GM23338 (cell line): ENCODE measurements around the gene ALG14. TPM values are rescaled to one million over a fixed set of nuclear protein-coding genes. Genes with fewer than 3 reads are reported as not detected.

ENCODE experiments used
- ATAC-seq: fragments of 200-7000 bp; cut with Tn5 transposase; 3 replicates; pipeline ENCODE4 v1.9.1; 2020
- DNase-seq: peaks from one replicate; pipeline ENCODE4 v3.0.0-alpha.2; 2015; ENCODE audit warnings: low spot score
- H2AFZ ChIP-seq: fragments of 200-600 bp; sonication (generic); 2 replicates; pipeline ENCODE4 v1.8.0; 2016; ENCODE audit warnings: antibody characterized with exemption, mild to moderate bottlenecking, moderate library complexity
- H3F3A ChIP-seq: fragments of 200-600 bp; sonication (generic); replicated peaks from 2 replicates; pipeline ENCODE4 v1.8.0; 2017; ENCODE audit warnings: antibody characterized with exemption, mixed run types, low read depth
- H3K27ac ChIP-seq: fragments of 200-600 bp; sonication (generic); 2 replicates; pipeline ENCODE4 v1.6.1; 2016; ENCODE audit warnings: low read depth
- H3K27me3 ChIP-seq: fragments of 200-600 bp; sonication (generic); 2 replicates; pipeline ENCODE4 v1.8.0; 2016; ENCODE audit warnings: mild to moderate bottlenecking, mixed run types, moderate library complexity; ENCODE audit not compliant: insufficient read depth
- H3K36me3 ChIP-seq: fragments of 200-600 bp; sonication (generic); 2 replicates; pipeline ENCODE4 v1.8.0; 2016; ENCODE audit warnings: mild to moderate bottlenecking; ENCODE audit not compliant: insufficient read depth
- H3K4me1 ChIP-seq: fragments of 200-600 bp; sonication (generic); 2 replicates; pipeline ENCODE4 v1.8.0; 2016; ENCODE audit warnings: mild to moderate bottlenecking, moderate library complexity; ENCODE audit not compliant: insufficient read depth
- H3K4me2 ChIP-seq: fragments of 200-600 bp; sonication (generic); 2 replicates; pipeline ENCODE4 v1.7.1; 2017; ENCODE audit warnings: mixed run types
- H3K4me3 ChIP-seq: fragments of 200-600 bp; sonication (generic); 2 replicates; pipeline ENCODE4 v1.6.1; 2016; ENCODE audit warnings: mixed run types
- H3K79me2 ChIP-seq: fragments of 200-600 bp; sonication (generic); replicated peaks from 2 replicates; pipeline ENCODE4 v1.8.0; 2017; ENCODE audit warnings: mild to moderate bottlenecking; ENCODE audit not compliant: insufficient read depth
- H3K9me2 ChIP-seq: fragments of 200-600 bp; sonication (generic); 2 replicates; pipeline ENCODE4 v1.8.0; 2017; ENCODE audit not compliant: insufficient read depth
- H4K20me1 ChIP-seq: fragments of 200-600 bp; sonication (generic); replicated peaks from 2 replicates; pipeline ENCODE4 v1.8.0; 2017; ENCODE audit warnings: mild to moderate bottlenecking; ENCODE audit not compliant: insufficient read depth
- H3K27ac Mint-ChIP-seq: 2 replicates; pipeline ENCODE4 v1.8.0; 2020; ENCODE audit warnings: inconsistent platforms, mild to moderate bottlenecking, moderate library complexity, mixed read lengths
- H3K27me3 Mint-ChIP-seq: 3 replicates; pipeline ENCODE4 v1.8.0; 2022; ENCODE audit warnings: low read depth, mild to moderate bottlenecking, moderate library complexity, mixed read lengths, inconsistent platforms; ENCODE audit not compliant: insufficient read depth, poor library complexity
- H3K36me3 Mint-ChIP-seq: 3 replicates; pipeline ENCODE4 v1.8.0; 2021; ENCODE audit warnings: low read depth, mild to moderate bottlenecking, inconsistent platforms, moderate library complexity, mixed read lengths
- H3K4me1 Mint-ChIP-seq: 3 replicates; pipeline ENCODE4 v1.8.0; 2020; ENCODE audit warnings: mild to moderate bottlenecking, inconsistent platforms, mixed read lengths
- H3K4me3 Mint-ChIP-seq: 3 replicates; pipeline ENCODE4 v1.8.0; 2021; ENCODE audit warnings: moderate library complexity, mild to moderate bottlenecking, inconsistent platforms, mixed read lengths
- H3K9me3 Mint-ChIP-seq: 3 replicates; pipeline ENCODE4 v1.8.0; 2020; ENCODE audit warnings: moderate library complexity, mild to moderate bottlenecking, inconsistent platforms, mixed read lengths
- CREB1 ChIP-seq: fragments of 250-450 bp; sonication (Bioruptor Pico); IDR thresholded peaks from 2 replicates; pipeline ENCODE4 v1.5.0; 2020; ENCODE audit warnings: low read depth, mild to moderate bottlenecking, moderate library complexity
- EZH2 ChIP-seq: fragments of 200-600 bp; sonication (generic); IDR thresholded peaks from one replicate; pipeline ENCODE4 v1.8.0; 2017; ENCODE audit warnings: antibody characterized with exemption, mild to moderate bottlenecking, low read depth; ENCODE audit not compliant: unreplicated experiment
- JUNB ChIP-seq: IDR thresholded peaks from one replicate; pipeline ENCODE4 v1.6.1; 2016; ENCODE audit warnings: antibody characterized with exemption; ENCODE audit not compliant: unreplicated experiment
- NANOG ChIP-seq: IDR thresholded peaks from 2 replicates; pipeline ENCODE4 v1.6.1; 2016; ENCODE audit warnings: antibody characterized with exemption, borderline replicate concordance
- POLR2AphosphoS5 ChIP-seq: IDR thresholded peaks from 2 replicates; pipeline ENCODE4 v1.6.1; 2016; ENCODE audit warnings: antibody characterized with exemption, low read depth
- STAT1 ChIP-seq: IDR thresholded peaks from one replicate; pipeline ENCODE4 v1.6.1; 2016; ENCODE audit warnings: antibody characterized with exemption; ENCODE audit not compliant: unreplicated experiment
- ZNF462 ChIP-seq: fragments of 250-450 bp; sonication (Bioruptor Pico); IDR thresholded peaks from 2 replicates; pipeline ENCODE4 v1.5.0; 2020; ENCODE audit warnings: mild to moderate bottlenecking, moderate library complexity
- polyA plus RNA-seq: library from polyadenylated mRNA; unstranded; fragments of >200 nt; fragmentation: Nextera tagmentation; extraction: Ambion mirVana; gene quantifications from 2 replicates; pipeline ENCODE4 v1.2.1, GENCODE V29; 2016
- total RNA-seq: library from RNA; depleted of rRNA; stranded (reverse); fragments of >200 nt; shearing (Covaris generic); gene quantifications from 2 replicates; pipeline ENCODE4 v1.2.3, GENCODE V29; 2014

The ALG14 gene
- total and polyA plus RNA-seq, 2 experiments from 2014 or later: 0.42 to 2.8 TPM

- no peak for TF ChIP-seq ZNF462
These were observed 68.7 kb downstream of the ALG14 start (continued) for GRCh38 chr1:95004013-95004412.

- Mint-ChIP-seq H3K27ac (no peak overlapping the region), H3K4me1 (peaks cover 24% of the 10 kb centered on the region), H3K27me3 (peaks cover 1% of the 10 kb centered on the region), H3K4me3 (no peak overlapping the region), H3K36me3 (no peaks in the 10 kb centered on the region), H3K9me3 (no peaks in the 10 kb centered on the region)
- H3K27me3 ChIP-seq: no peaks in the 10 kb centered on the region
- no peaks in the 10 kb centered on the region for H3K36me3 ChIP-seq
- DNase-seq: no peak
- no peak overlapping the region for H3K27ac ChIP-seq
- H3K9me2 ChIP-seq: no peaks in the 10 kb centered on the region
- no peak overlapping the region for H3K4me2 ChIP-seq
- H3K4me3 ChIP-seq: no peak overlapping the region
- no peaks in the 10 kb centered on the region for H4K20me1 ChIP-seq
- no peaks in the 10 kb centered on the region for H3K4me1 ChIP-seq
- no peaks in the 10 kb centered on the region for H3K79me2 ChIP-seq
- H3F3A ChIP-seq: 0 out of 2 replicates have a peak, but pooled peaks cover 2% of the 10 kb centered on the region
- no peak for ATAC-seq
- H2AFZ ChIP-seq: no peak overlapping the region
- no peak for TF ChIP-seq NANOG
- no peak for TF ChIP-seq POLR2AphosphoS5
- no peak for TF ChIP-seq JUNB
- TF ChIP-seq EZH2: no peak
- no peak for TF ChIP-seq STAT1
- TF ChIP-seq CREB1 (CRISPR knock-in tag): no peak
- no peak for TF ChIP-seq ZNF462
These were observed 69.4 kb downstream of the ALG14 start for GRCh38 chr1:95003433-95003738.
